HEK293 (cell line): Measurements from ENCODE around the gene PTK7.

Experiments used
- HIC1 ChIP-seq: fragments of 450-650 bp; formaldehyde crosslinking; IDR thresholded peaks from 2 replicates; pipeline ENCODE4 v1.5.1; 2016; ENCODE audit warnings: missing biosample characterization, missing genetic modification characterization
- PATZ1 ChIP-seq: fragments of 450-650 bp; formaldehyde crosslinking; IDR thresholded peaks from 2 replicates; pipeline ENCODE4 v1.5.1; 2016; ENCODE audit warnings: missing biosample characterization, missing genetic modification characterization
- PRDM4 ChIP-seq: fragments of 450-650 bp; formaldehyde crosslinking; IDR thresholded peaks from 2 replicates; pipeline ENCODE4 v1.5.1; 2017; ENCODE audit warnings: missing biosample characterization, missing genetic modification characterization
- SCRT2 ChIP-seq: fragments of 450-650 bp; formaldehyde crosslinking; IDR thresholded peaks from 2 replicates; pipeline ENCODE4 v1.5.1; 2016; ENCODE audit warnings: missing biosample characterization, missing genetic modification characterization
- YY2 ChIP-seq: fragments of 450-650 bp; formaldehyde crosslinking; IDR thresholded peaks from 2 replicates; pipeline ENCODE4 v1.5.1; 2016; ENCODE audit warnings: missing biosample characterization, missing genetic modification characterization
- ZBTB44 ChIP-seq: fragments of 450-650 bp; IDR thresholded peaks from 2 replicates; pipeline ENCODE4 v1.5.1; 2018; ENCODE audit warnings: missing biosample characterization, mild to moderate bottlenecking, missing genetic modification characterization
- ZBTB49 ChIP-seq: fragments of 450-650 bp; formaldehyde crosslinking; IDR thresholded peaks from 2 replicates; pipeline ENCODE4 v1.5.1; 2016; ENCODE audit warnings: missing biosample characterization, missing genetic modification characterization, low read depth
- ZBTB7A ChIP-seq: fragments of 450-650 bp; formaldehyde crosslinking; IDR thresholded peaks from 2 replicates; pipeline ENCODE4 v1.5.1; 2016; ENCODE audit warnings: low read depth, missing biosample characterization, missing genetic modification characterization
- ZFP41 ChIP-seq: fragments of 450-650 bp; formaldehyde crosslinking; IDR thresholded peaks from 2 replicates; pipeline ENCODE4 v1.5.1; 2016; ENCODE audit warnings: missing biosample characterization, missing genetic modification characterization, borderline replicate concordance
- ZNF138 ChIP-seq: fragments of 450-650 bp; formaldehyde crosslinking; IDR thresholded peaks from 2 replicates; pipeline ENCODE4 v1.5.1; 2016; ENCODE audit warnings: missing biosample characterization, missing genetic modification characterization, borderline replicate concordance
- ZNF239 ChIP-seq: fragments of 450-650 bp; formaldehyde crosslinking; IDR thresholded peaks from 2 replicates; pipeline ENCODE4 v1.5.1; 2016; ENCODE audit warnings: missing biosample characterization, missing genetic modification characterization
- ZNF248 ChIP-seq: fragments of 450-650 bp; formaldehyde crosslinking; IDR thresholded peaks from 2 replicates; pipeline ENCODE4 v1.5.1; 2017; ENCODE audit warnings: missing biosample characterization, missing genetic modification characterization
- ZNF335 ChIP-seq: fragments of 450-650 bp; formaldehyde crosslinking; conservative IDR thresholded peaks from 2 replicates; pipeline ENCODE4 v1.5.1; 2016; ENCODE audit warnings: missing biosample characterization, missing genetic modification characterization
- ZNF37A ChIP-seq: fragments of 450-650 bp; IDR thresholded peaks from 2 replicates; pipeline ENCODE4 v1.5.1; 2018; ENCODE audit warnings: missing biosample characterization, missing genetic modification characterization
- ZNF473 ChIP-seq: fragments of 450-650 bp; formaldehyde crosslinking; IDR thresholded peaks from 2 replicates; pipeline ENCODE4 v1.5.1; 2017; ENCODE audit warnings: missing biosample characterization, missing genetic modification characterization
- ZNF488 ChIP-seq: fragments of 450-650 bp; formaldehyde crosslinking; IDR thresholded peaks from 2 replicates; pipeline ENCODE4 v1.5.1; 2016; ENCODE audit warnings: missing biosample characterization, missing genetic modification characterization
- ZNF529 ChIP-seq: fragments of 450-650 bp; formaldehyde crosslinking; IDR thresholded peaks from 2 replicates; pipeline ENCODE4 v1.5.1; 2017; ENCODE audit warnings: missing genetic modification characterization, missing biosample characterization; ENCODE audit not compliant: insufficient replicate concordance
- ZNF530 ChIP-seq: fragments of 450-650 bp; formaldehyde crosslinking; IDR thresholded peaks from 2 replicates; pipeline ENCODE4 v1.5.1; 2016; ENCODE audit warnings: low read depth, missing biosample characterization, missing genetic modification characterization
- ZNF548 ChIP-seq: fragments of 450-650 bp; formaldehyde crosslinking; IDR thresholded peaks from 2 replicates; pipeline ENCODE4 v1.5.1; 2016; ENCODE audit warnings: missing biosample characterization, missing genetic modification characterization
- ZNF596 ChIP-seq: fragments of 450-650 bp; IDR thresholded peaks from 2 replicates; pipeline ENCODE4 v1.5.0; 2018; ENCODE audit warnings: missing biosample characterization, mild to moderate bottlenecking, missing genetic modification characterization, moderate library complexity
- ZNF626 ChIP-seq: fragments of 450-650 bp; sonication (Bioruptor Pico); formaldehyde crosslinking; IDR thresholded peaks from 2 replicates; pipeline ENCODE4 v1.5.1; 2018; ENCODE audit warnings: missing biosample characterization, missing genetic modification characterization, inconsistent platforms
- ZNF645 ChIP-seq: fragments of 450-650 bp; formaldehyde crosslinking; IDR thresholded peaks from 2 replicates; pipeline ENCODE4; 2016; ENCODE audit warnings: missing biosample characterization, missing genetic modification characterization
- ZSCAN18 ChIP-seq: fragments of 450-650 bp; formaldehyde crosslinking; IDR thresholded peaks from 2 replicates; pipeline ENCODE4 v1.5.1; 2016; ENCODE audit warnings: missing biosample characterization, missing genetic modification characterization
- ZSCAN30 ChIP-seq: fragments of 450-650 bp; IDR thresholded peaks from 2 replicates; pipeline ENCODE4 v1.5.1; 2018; ENCODE audit warnings: missing biosample characterization, mild to moderate bottlenecking, missing genetic modification characterization, moderate library complexity

PTK7 gene

GRCh38 chr6:43090559-43090956 lies 14.4 kb downstream of the PTK7 start (continued):
- no peak for TF ChIP-seq ZNF530 (tag by site-specific recombination)
- no peak for TF ChIP-seq ZNF248 (tag by site-specific recombination)
- TF ChIP-seq ZBTB44, result no peak
- TF ChIP-seq ZNF645 (tag by site-specific recombination), result no peak
- peak; percentile 67 for TF ChIP-seq PATZ1 (tag by site-specific recombination)
- TF ChIP-seq ZNF596 (tag by site-specific recombination), result 0 out of 2 replicates have a peak, but pooled peaks have one; percentile 15
- TF ChIP-seq HIC1 (tag by site-specific recombination), result no peak
- TF ChIP-seq ZBTB49 (tag by site-specific recombination), result no peak
- no peak for TF ChIP-seq ZFP41 (tag by site-specific recombination)
- no peak for TF ChIP-seq ZNF529 (tag by site-specific recombination)
- TF ChIP-seq SCRT2 (tag by site-specific recombination), result no peak
- TF ChIP-seq ZNF37A (tag by site-specific recombination), result no peak
- 0 out of 2 replicates have a peak, but pooled peaks have one; percentile 24 for TF ChIP-seq PRDM4 (tag by site-specific recombination)
- TF ChIP-seq ZSCAN18 (tag by site-specific recombination), result no peak
- no peak for TF ChIP-seq ZNF488
- TF ChIP-seq ZNF626, result no peak
- TF ChIP-seq ZNF239, result no peak
- TF ChIP-seq ZNF335 (tag by site-specific recombination), result peak; percentile 3; the same call in 1 of the 2 replicates
- peak; percentile 83; the same call in 1 of the 2 replicates for TF ChIP-seq ZSCAN30 (tag by site-specific recombination)
- TF ChIP-seq ZNF548 (tag by site-specific recombination), result no peak
- TF ChIP-seq YY2, result no peak
- TF ChIP-seq ZNF473, result no peak
- no peak for TF ChIP-seq ZNF138 (tag by site-specific recombination)
- no peak for TF ChIP-seq ZBTB7A
